H9 (cell line): ENCODE data around the gene RASSF7. TPM values are rescaled to one million over a fixed set of nuclear protein-coding genes. Genes with fewer than 3 reads are reported as not detected.

ENCODE experiments used
- DNase-seq: peaks from one replicate; pipeline ENCODE4 v3.0.0-alpha.2; 2017
- H2AFZ ChIP-seq: one replicate; pipeline ENCODE4 v1.6.1; 2013; ENCODE audit warnings: mild to moderate bottlenecking, low read length, control low read depth, moderate library complexity
- H2AK5ac ChIP-seq: 2 replicates; pipeline ENCODE4 v1.6.1; 2013; ENCODE audit warnings: low read length, control low read depth, mixed read lengths; ENCODE audit not compliant: insufficient read length
- H2BK120ac ChIP-seq: one replicate; pipeline ENCODE4 v1.6.1; 2013; ENCODE audit warnings: low read depth, mild to moderate bottlenecking, low read length, control low read depth, inconsistent platforms; ENCODE audit not compliant: poor library complexity, severe bottlenecking
- H2BK12ac ChIP-seq: 2 replicates; pipeline ENCODE4 v1.6.1; 2013; ENCODE audit warnings: low read length, control low read depth, mixed read lengths, low read depth; ENCODE audit not compliant: insufficient read length
- H2BK15ac ChIP-seq: 2 replicates; pipeline ENCODE4 v1.6.1; 2013; ENCODE audit warnings: low read depth, low read length, control low read depth
- H2BK20ac ChIP-seq: one replicate; pipeline ENCODE4 v1.6.1; 2013; ENCODE audit warnings: low read depth, mild to moderate bottlenecking, low read length, control low read depth, inconsistent platforms; ENCODE audit not compliant: poor library complexity, severe bottlenecking
- H2BK5ac ChIP-seq: 2 replicates; pipeline ENCODE4 v1.6.1; 2013; ENCODE audit warnings: low read length, control low read depth, mixed read lengths; ENCODE audit not compliant: insufficient read length
- H3K14ac ChIP-seq: 2 replicates; pipeline ENCODE4 v1.6.1; 2013; ENCODE audit warnings: low read length, control low read depth; ENCODE audit not compliant: insufficient read depth
- H3K18ac ChIP-seq: 2 replicates; pipeline ENCODE4 v1.6.1; 2013; ENCODE audit warnings: low read depth, mild to moderate bottlenecking, mixed read lengths, low read length, control low read depth; ENCODE audit not compliant: insufficient read length
- H3K23ac ChIP-seq: 2 replicates; pipeline ENCODE4 v1.6.1; 2013; ENCODE audit warnings: low read length, control low read depth, mixed read lengths, low read depth; ENCODE audit not compliant: insufficient read length
- H3K23me2 ChIP-seq: 2 replicates; pipeline ENCODE4 v1.6.1; 2013; ENCODE audit warnings: low read depth, mild to moderate bottlenecking, mixed read lengths, low read length, control low read depth; ENCODE audit not compliant: insufficient read length, poor library complexity, severe bottlenecking
- H3K27ac ChIP-seq: 2 replicates; pipeline ENCODE4 v1.5.1; 2013; ENCODE audit warnings: low read length, control low read depth, mixed read lengths, low read depth; ENCODE audit not compliant: insufficient read length
- H3K27me3 ChIP-seq: 2 replicates; pipeline ENCODE4 v1.6.1; 2013; ENCODE audit warnings: low read length, control low read depth, inconsistent platforms; ENCODE audit not compliant: insufficient read depth
- H3K4ac ChIP-seq: 2 replicates; pipeline ENCODE4 v1.6.1; 2013; ENCODE audit warnings: low read depth, mild to moderate bottlenecking, control low read depth, inconsistent platforms, low read length, moderate library complexity
- H3K4me1 ChIP-seq: 2 replicates; pipeline ENCODE4 v1.6.1; 2013; ENCODE audit warnings: low read length, control low read depth, inconsistent platforms; ENCODE audit not compliant: insufficient read depth
- H3K4me2 ChIP-seq: 2 replicates; pipeline ENCODE4 v1.6.1; 2013; ENCODE audit warnings: low read length, control low read depth, mixed read lengths; ENCODE audit not compliant: insufficient read length, insufficient read depth
- H3K56ac ChIP-seq: 2 replicates; pipeline ENCODE4 v1.6.1; 2013; ENCODE audit warnings: low read depth, mild to moderate bottlenecking, mixed read lengths, low read length, control low read depth; ENCODE audit not compliant: insufficient read length
- H3K79me1 ChIP-seq: 2 replicates; pipeline ENCODE4 v1.6.1; 2013; ENCODE audit warnings: low read depth, mild to moderate bottlenecking, moderate library complexity, low read length, control low read depth, inconsistent platforms; ENCODE audit not compliant: insufficient read depth, poor library complexity, severe bottlenecking
- H3K79me2 ChIP-seq: 2 replicates; pipeline ENCODE4 v1.6.1; 2013; ENCODE audit warnings: low read length, control low read depth, inconsistent platforms; ENCODE audit not compliant: insufficient read depth
- H3K9ac ChIP-seq: 2 replicates; pipeline ENCODE4 v1.6.1; 2013; ENCODE audit warnings: low read length, control low read depth, mixed read lengths; ENCODE audit not compliant: insufficient read length; ENCODE audit errors: extremely low read depth
- H3K9me3 ChIP-seq: one replicate; pipeline ENCODE4 v1.6.1; 2013; ENCODE audit warnings: low read depth, low read length, inconsistent platforms; ENCODE audit not compliant: control insufficient read depth
- H3T11ph ChIP-seq: one replicate; pipeline ENCODE4 v1.6.1; 2013; ENCODE audit warnings: mild to moderate bottlenecking, low read length, control low read depth, inconsistent platforms
- H4K20me1 ChIP-seq: one replicate; pipeline ENCODE4 v1.6.1; 2013; ENCODE audit not compliant: control insufficient read depth, insufficient read length, insufficient read depth
- H4K5ac ChIP-seq: 2 replicates; pipeline ENCODE4 v1.6.1; 2013; ENCODE audit warnings: low read depth, mild to moderate bottlenecking, mixed read lengths, low read length, control low read depth; ENCODE audit not compliant: insufficient read length
- H4K8ac ChIP-seq: replicated peaks from 2 replicates; pipeline ENCODE4 v1.6.1; 2013; ENCODE audit warnings: low read length, control low read depth, mixed read lengths, low read depth; ENCODE audit not compliant: insufficient read length
- H4K91ac ChIP-seq: 2 replicates; pipeline ENCODE4 v1.6.1; 2013; ENCODE audit warnings: low read depth, mild to moderate bottlenecking, moderate library complexity, mixed read lengths, low read length, control low read depth; ENCODE audit not compliant: insufficient read length
- H3K27ac Mint-ChIP-seq, 3 experiments: 2 replicates in 2 of 3; 3 replicates in 1 of 3; pipeline ENCODE4 v1.8.0; 2020 to 2021; ENCODE audit warnings: mixed read lengths in 3 of 3, mild to moderate bottlenecking in 1 of 3, moderate library complexity in 1 of 3
- H3K27me3 Mint-ChIP-seq: 2 replicates; pipeline ENCODE4 v1.8.0; 2021; ENCODE audit warnings: low read depth, mild to moderate bottlenecking, moderate library complexity, mixed read lengths
- H3K36me3 Mint-ChIP-seq, 3 experiments: 2 replicates in 2 of 3; 3 replicates in 1 of 3; pipeline ENCODE4 v1.8.0; 2020 to 2021; ENCODE audit warnings: low read depth in 3 of 3, mixed read lengths in 3 of 3; ENCODE audit not compliant: insufficient read depth in 1 of 3
- H3K4me1 Mint-ChIP-seq, 2 experiments: 2 replicates each; pipeline ENCODE4 v1.8.0; 2020; ENCODE audit warnings: mixed read lengths in 2 of 2
- H3K4me3 Mint-ChIP-seq, 2 experiments: 2 replicates in 1 of 2; 3 replicates in 1 of 2; pipeline ENCODE4 v1.8.0; 2020 to 2021; ENCODE audit warnings: mild to moderate bottlenecking in 2 of 2, mixed read lengths in 2 of 2, moderate library complexity in 1 of 2
- H3K9me3 Mint-ChIP-seq, 2 experiments: 2 replicates in 1 of 2; 3 replicates in 1 of 2; pipeline ENCODE4 v1.8.0; 2020; ENCODE audit warnings: mild to moderate bottlenecking in 2 of 2, mixed read lengths in 2 of 2, moderate library complexity in 1 of 2
- WGBS: extraction: QIAGEN DNeasy Blood & Tissue Kit; methylation state at CpG from one replicate; pipeline ENCODE4 v1.1.7; 2013; ENCODE audit warnings: missing lambda C conversion rate, low lambda C conversion rate, mixed read lengths; ENCODE audit not compliant: insufficient read length; ENCODE audit errors: extremely low coverage; 5-methylcytosine and 5-hydroxymethylcytosine counted together
- total RNA-seq: library from RNA; stranded (reverse); gene quantifications from 2 replicates; pipeline ENCODE4 v1.2.1, GENCODE V29; 2021
- TF ChIP-seq, protein P1 (sequence below): fragments of 200-600 bp; sonication (generic); conservative IDR thresholded peaks from 3 replicates; pipeline ENCODE4 v1.8.0; 2021; ENCODE audit warnings: antibody characterized with exemption, mild to moderate bottlenecking

The RASSF7 gene
- total RNA-seq, 1 experiment from 2014 or later: 26.3 TPM

DNA sequence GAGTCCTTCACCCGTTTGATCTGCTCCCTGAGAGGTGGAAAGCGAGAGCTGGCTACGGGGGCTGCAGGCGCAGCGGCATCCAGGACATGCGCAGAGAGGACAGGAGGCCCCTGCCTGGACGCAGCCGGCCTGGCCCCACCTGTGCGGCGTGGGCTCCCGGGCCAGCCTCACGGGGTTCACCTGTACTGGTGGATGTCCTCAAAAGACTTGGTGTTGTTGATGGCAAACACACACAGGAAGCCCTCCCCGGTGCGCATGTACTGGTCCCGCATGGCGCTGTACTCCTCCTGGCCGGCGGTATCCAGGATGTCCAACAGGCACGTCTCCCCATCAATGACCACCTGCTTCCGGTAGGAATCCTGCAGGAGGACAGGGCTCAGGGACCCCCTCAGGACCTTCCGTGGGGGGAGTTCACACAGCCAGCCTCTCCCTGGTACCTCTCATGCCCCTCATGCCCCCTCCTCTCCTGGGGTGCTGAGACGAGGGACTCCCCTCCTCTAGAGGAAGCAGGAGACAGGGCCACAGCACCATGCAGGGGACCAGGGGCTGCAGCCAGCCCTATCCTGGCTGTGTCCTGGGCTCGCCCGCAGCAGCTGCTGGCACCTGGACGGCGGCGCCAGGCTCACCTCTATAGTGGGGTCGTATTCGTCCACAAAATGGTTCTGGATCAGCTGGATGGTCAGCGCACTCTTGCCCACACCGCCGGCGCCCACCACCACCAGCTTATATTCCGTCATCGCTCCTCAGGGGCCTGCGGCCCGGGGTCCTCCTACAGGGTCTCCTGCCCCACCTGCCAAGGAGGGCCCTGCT is 27.0 kb upstream of the RASSF7 start:
- peak overlapping the region; percentile 17 to 65; a peak in 4 of 5 replicates for H3K4me3 Mint-ChIP-seq
- Histone ChIP-seq H3K4ac (no peak overlapping the region), H3K23ac (no peak overlapping the region), H3K79me2 (no peaks in the 10 kb centered on the region), H3K4me1 (no peaks in the 10 kb centered on the region), H3K18ac (no peak overlapping the region), H4K91ac (no peak overlapping the region), H2BK20ac (no peak overlapping the region), H2BK12ac (no peak overlapping the region), H2BK120ac (no peak overlapping the region), H3K27ac (no peak overlapping the region), H3K4me2 (no peak overlapping the region), H4K20me1 (no peaks in the 10 kb centered on the region), H3K9me3 (no peaks in the 10 kb centered on the region), H3K9ac (no peak overlapping the region), H3K14ac (no peak overlapping the region), H4K8ac (no peak overlapping the region), H3K56ac (no peak overlapping the region), H2AK5ac (no peak overlapping the region), H3T11ph (no peak overlapping the region), H4K5ac (no peak overlapping the region), H3K27me3 (no peaks in the 10 kb centered on the region), H3K23me2 (peaks cover 19% of the 10 kb centered on the region), H2BK5ac (no peak overlapping the region), H2BK15ac (no peak overlapping the region), H3K79me1 (no peaks in the 10 kb centered on the region), H2AFZ (no peak overlapping the region)
- TF ChIP-seq, protein P1, sequence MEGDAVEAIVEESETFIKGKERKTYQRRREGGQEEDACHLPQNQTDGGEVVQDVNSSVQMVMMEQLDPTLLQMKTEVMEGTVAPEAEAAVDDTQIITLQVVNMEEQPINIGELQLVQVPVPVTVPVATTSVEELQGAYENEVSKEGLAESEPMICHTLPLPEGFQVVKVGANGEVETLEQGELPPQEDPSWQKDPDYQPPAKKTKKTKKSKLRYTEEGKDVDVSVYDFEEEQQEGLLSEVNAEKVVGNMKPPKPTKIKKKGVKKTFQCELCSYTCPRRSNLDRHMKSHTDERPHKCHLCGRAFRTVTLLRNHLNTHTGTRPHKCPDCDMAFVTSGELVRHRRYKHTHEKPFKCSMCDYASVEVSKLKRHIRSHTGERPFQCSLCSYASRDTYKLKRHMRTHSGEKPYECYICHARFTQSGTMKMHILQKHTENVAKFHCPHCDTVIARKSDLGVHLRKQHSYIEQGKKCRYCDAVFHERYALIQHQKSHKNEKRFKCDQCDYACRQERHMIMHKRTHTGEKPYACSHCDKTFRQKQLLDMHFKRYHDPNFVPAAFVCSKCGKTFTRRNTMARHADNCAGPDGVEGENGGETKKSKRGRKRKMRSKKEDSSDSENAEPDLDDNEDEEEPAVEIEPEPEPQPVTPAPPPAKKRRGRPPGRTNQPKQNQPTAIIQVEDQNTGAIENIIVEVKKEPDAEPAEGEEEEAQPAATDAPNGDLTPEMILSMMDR: no peak
- no peak overlapping the region for H3K27ac Mint-ChIP-seq
- no peak for DNase-seq
- no CpG with 5 or more reads among the region's 37 CpGs for WGBS
- H3K36me3 Mint-ChIP-seq: peaks cover 5 to 18% (median 10%) of the 10 kb centered on the region in 3 experiments; a peak in 5 of 7 replicates
- H3K4me1 Mint-ChIP-seq: peaks cover 6 to 8% of the 10 kb centered on the region in 2 experiments; a peak in 2 of 4 replicates
- H3K9me3 Mint-ChIP-seq: peaks cover 0 to 2% of the 10 kb centered on the region in 2 experiments; a peak in 1 of 5 replicates
- peaks cover 16% of the 10 kb centered on the region for H3K27me3 Mint-ChIP-seq
